ES-I3 (cell line): ENCODE data around the gene APPL2.
"Not testable (repeated sequence)": the region's sequence is repeated elsewhere in the genome, so short reads cannot be mapped to it uniquely, and the experiment has no call there.

Experiments used
- H3K36me3 ChIP-seq: 2 replicates; pipeline ENCODE4 v1.6.1; 2013; ENCODE audit warnings: mild to moderate bottlenecking, low read length, control low read depth, moderate library complexity; ENCODE audit not compliant: insufficient read depth
- H3K4me1 ChIP-seq: 2 replicates; pipeline ENCODE4 v1.6.1; 2013; ENCODE audit warnings: mild to moderate bottlenecking, control low read depth, low read length; ENCODE audit not compliant: insufficient read depth
- H3K9ac ChIP-seq: 2 replicates; pipeline ENCODE4 v1.6.1; 2013; ENCODE audit warnings: low read depth, mild to moderate bottlenecking, low read length, moderate library complexity
- H3K9me3 ChIP-seq: 2 replicates; pipeline ENCODE4 v1.6.1; 2013; ENCODE audit warnings: mild to moderate bottlenecking, low read length, moderate library complexity; ENCODE audit not compliant: control insufficient read depth, insufficient read depth

The APPL2 gene

DNA sequence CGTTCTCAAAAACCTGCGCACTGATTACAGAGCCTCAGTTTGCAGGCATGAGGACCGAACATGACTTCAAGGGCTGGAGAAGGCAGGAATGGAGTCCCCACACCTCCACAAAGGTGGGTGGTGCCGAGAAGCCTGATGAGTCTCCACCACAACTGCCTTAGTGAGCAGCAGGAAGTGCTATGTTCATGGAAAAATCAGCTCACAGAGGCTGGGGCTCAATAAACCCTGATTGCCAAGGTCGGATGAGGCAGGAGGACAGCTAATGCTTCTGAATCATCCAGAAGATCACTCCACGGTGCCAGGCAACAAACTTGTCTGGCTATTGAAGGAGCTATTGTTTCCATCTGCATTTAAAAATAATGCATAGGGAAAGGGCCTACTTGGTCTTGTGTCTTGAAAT is 31.1 kb downstream of the APPL2 start:
- peaks cover 5% of the 10 kb centered on the region for H3K36me3 ChIP-seq
- H3K9ac ChIP-seq, result no peak overlapping the region
- peaks cover 3% of the 10 kb centered on the region; the same call in 1 of the 2 replicates for H3K4me1 ChIP-seq
- H3K9me3 ChIP-seq, result no peaks in the 10 kb centered on the region

DNA sequence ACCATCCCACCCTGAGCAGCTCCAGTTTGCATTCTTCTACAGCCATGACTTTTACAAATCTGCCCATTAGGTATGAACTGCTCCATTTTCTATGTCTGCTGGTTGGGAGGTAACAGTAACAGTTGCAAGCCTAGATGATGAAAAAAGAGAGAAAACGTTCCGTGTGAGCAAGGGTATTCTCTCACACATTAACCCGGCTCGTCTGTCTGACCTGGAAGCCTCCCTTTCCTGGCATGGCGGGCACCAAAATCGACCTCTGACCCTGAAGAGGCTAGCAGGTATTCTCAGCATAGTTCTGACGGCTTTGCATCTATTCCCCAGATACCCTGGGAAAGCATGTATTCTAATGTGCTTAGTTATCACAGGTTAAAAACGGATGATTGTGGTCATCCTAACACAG is 31.8 kb downstream of the APPL2 start:
- H3K9me3 ChIP-seq, result no peaks in the 10 kb centered on the region
- peaks cover 7% of the 10 kb centered on the region for H3K4me1 ChIP-seq
- no peak overlapping the region for H3K9ac ChIP-seq
- peaks cover 5% of the 10 kb centered on the region for H3K36me3 ChIP-seq

DNA sequence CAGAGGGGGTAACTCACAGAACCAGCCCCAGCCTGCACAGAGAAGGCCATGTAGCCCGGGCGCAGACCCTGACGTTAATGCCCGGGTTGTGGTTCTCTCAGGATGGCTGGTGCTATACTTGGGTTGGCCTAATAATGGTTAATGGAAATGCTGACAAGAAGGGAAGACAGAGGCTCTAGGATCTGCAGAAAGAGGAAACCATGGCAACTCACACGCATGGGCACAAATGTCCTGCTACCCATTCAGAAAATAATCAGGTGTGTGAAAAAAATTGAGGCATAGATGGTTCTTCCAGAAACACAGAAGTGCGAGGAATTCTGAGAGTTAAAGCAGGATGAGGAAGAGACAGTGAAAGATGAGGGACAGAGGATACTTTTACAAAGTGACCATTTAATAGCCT is 33.8 kb downstream of the APPL2 start:
- Histone ChIP-seq H3K9me3 (no peaks in the 10 kb centered on the region), H3K36me3 (peaks cover 9% of the 10 kb centered on the region), H3K4me1 (peaks cover 7% of the 10 kb centered on the region)

DNA sequence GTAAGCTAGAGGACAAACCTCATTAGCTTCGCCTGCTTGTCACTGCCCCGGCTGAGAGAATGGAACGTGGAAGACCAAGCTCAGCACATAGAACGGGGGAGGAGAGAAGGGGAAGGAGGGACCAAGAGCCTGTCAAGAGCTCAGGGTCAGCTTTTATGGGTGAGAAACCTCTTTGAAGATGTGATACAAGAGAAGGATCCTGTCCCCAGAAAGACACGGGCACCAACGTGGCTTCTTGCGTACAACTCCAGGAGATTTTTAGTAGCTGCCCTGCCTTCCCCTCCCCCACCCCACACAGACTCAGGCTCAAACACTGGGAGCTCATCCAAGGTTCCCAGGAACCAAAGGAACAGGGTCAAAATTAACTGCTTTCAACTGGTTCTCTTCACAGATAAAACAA is 34.7 kb downstream of the APPL2 start:
- Histone ChIP-seq H3K36me3 (peaks cover 10% of the 10 kb centered on the region), H3K9me3 (no peaks in the 10 kb centered on the region), H3K9ac (no peak overlapping the region), H3K4me1 (peaks cover 7% of the 10 kb centered on the region)

More for the DNA sequence above, 33.8 kb downstream of the APPL2 start:
- no peak overlapping the region for H3K9ac ChIP-seq

DNA sequence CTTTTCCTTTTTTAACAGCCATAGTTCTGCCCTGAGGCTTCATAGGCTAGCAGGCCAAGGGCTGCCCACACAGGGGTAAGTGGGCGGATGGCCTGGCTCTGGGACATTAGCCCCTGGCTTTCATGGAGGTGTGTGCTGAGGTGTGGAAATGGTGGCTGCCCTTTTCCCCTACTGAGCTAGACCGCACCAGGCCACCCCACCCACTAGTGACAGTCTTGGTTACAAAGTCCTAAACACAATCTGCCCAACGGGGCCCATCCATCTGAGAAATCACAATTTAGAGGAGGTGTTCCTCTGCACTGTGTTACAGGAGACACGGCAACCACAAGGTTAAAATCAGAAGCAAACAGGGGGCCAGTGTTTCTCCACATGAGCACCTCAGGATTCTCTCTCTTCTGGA is 35.6 kb downstream of the APPL2 start:
- no peak overlapping the region for H3K9ac ChIP-seq
- peaks cover 7% of the 10 kb centered on the region for H3K4me1 ChIP-seq
- peaks cover 10% of the 10 kb centered on the region for H3K36me3 ChIP-seq
- H3K9me3 ChIP-seq, result no peaks in the 10 kb centered on the region

DNA sequence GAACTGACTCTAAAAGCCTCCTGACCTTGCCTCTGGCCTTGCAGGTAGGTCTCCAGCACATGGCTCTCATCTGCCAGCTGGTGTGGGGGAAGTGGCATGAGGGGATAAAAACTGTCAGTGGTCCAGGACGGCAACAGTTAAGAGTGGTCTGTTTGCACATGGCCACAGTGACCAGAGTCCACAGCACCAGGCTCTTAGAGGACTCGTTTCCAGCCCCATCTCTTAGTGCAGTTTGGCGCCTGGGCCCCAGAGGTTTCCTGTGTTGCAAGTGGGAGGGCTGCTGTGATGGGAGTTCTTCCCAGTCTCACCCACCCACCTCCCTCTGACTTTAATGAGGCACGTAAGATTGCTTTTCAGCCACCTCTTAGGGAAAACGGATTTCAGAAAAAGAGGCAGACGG is 37.0 kb downstream of the APPL2 start:
- Histone ChIP-seq H3K9ac (no peak overlapping the region), H3K9me3 (no peaks in the 10 kb centered on the region), H3K36me3 (peaks cover 8% of the 10 kb centered on the region), H3K4me1 (peaks cover 7% of the 10 kb centered on the region)

DNA sequence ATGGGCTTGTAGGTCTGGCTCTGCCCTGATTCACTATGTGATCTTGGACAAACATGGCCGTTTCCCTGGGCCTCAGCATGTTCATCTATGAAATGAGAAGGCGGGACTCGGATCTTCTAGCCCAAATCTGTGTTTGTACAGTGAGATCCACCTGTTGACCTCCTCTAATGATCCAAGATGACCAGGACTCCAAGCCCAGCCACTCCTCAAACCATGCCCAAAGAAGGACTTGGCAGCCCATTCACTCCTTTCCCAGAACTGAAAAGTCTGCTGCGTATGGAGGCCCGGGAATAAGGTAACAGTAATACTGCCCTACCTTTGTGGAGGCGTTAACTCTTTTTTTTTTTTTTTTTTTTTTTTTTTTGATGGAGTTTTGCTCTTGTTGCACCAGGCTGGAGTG is 39.9 kb downstream of the APPL2 start:
- H3K9ac ChIP-seq, result no peak overlapping the region
- H3K36me3 ChIP-seq, result peaks cover 17% of the 10 kb centered on the region
- H3K4me1 ChIP-seq, result peaks cover 7% of the 10 kb centered on the region

DNA sequence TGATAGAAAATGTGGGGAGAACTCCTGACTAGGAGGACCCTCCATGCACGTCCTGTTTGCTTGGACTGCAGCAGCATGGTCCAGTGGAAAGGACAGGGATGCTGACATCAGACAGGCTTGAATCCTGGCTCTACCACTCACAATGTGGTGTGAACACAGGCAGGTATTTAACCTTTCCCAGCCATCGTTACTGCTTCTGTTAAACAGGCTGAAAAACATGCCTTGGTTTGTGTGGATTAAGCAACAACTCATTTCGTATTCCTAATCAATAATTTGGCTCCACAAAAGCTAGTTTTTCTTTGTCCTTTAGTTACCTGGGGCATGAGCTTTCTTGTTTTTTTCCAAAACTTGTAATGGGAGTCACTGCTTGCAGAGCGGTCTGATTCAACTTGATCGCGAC is 41.0 kb downstream of the APPL2 start:
- H3K4me1 ChIP-seq, result peaks cover 4% of the 10 kb centered on the region; the same call in 1 of the 2 replicates
- peaks cover 17% of the 10 kb centered on the region for H3K36me3 ChIP-seq
- no peak overlapping the region for H3K9ac ChIP-seq
- no peaks in the 10 kb centered on the region for H3K9me3 ChIP-seq

More for the DNA sequence above, 39.9 kb downstream of the APPL2 start:
- no peaks in the 10 kb centered on the region for H3K9me3 ChIP-seq

DNA sequence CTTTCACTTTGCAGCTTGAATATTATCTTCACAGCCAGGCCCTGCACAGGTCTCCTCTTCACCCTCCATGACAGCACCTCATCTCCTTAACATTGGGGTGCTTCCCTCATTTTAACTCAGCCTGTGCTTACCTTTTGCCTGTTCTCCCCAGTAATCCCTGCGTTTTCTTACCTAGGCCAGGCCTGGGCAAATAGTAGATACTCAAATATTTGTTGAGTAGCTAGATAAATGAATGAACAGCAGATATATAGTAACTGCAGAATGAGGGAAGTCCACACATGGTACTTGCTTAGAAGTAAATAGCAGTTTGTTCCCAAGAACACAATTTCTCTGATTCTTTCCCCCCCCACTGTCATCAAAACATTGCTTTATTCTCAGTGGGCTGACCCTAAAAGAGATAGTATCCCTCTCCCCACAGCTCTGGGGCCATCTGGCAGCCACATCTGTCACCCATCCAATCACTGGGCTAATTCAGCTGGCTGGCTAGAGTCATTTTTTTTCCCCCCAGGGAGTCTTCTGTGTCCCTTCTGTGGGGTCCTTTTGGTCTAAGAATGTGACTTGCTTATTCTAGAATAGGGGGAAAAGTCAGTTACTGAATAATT is 43.2 kb downstream of the APPL2 start:
- Histone ChIP-seq H3K9me3 (no peaks in the 10 kb centered on the region), H3K36me3 (peaks cover 20% of the 10 kb centered on the region), H3K9ac (no peak overlapping the region), H3K4me1 (no peaks in the 10 kb centered on the region)

DNA sequence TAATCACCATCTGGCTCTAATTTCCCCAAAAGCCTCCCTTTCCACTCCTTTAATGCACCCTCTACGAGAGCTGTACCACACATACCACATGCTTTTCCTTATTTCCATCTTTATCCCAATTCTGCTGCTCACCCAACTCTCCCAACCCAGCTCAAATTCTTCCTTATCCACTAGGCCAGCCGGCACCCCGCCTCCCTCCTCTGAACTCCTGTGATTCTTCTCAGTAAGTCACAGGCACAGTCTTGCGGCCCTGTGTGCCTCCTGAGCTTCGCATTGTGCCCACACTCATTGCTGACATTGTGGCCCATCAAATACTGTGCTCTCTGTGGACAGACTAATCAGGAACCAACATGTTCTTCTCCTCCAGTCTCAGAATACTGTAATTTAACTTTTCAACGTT is 45.4 kb downstream of the APPL2 start:
- Histone ChIP-seq H3K9me3 (no peaks in the 10 kb centered on the region), H3K4me1 (no peaks in the 10 kb centered on the region), H3K9ac (no peak overlapping the region), H3K36me3 (peaks cover 19% of the 10 kb centered on the region)

DNA sequence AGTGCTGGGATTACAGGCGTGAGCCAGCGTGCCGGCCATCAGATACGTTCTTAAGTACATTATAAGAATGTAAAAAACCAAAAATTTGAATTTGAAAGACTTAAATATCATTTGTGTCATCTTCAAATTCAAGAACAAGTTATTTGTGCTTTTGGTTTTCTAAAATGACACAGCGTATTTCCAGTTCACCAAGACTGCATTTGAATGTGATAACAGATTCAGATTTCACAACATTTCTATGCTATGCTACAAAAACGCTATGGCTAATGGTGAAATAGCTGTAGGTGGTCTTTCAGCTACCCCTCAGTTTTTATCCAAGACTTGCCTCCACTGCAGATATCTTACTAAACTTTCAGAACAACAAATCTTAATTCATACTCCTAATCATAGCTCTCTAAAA is 46.7 kb downstream of the APPL2 start:
- H3K9me3 ChIP-seq, result no peaks in the 10 kb centered on the region
- H3K36me3 ChIP-seq, result peaks cover 20% of the 10 kb centered on the region
- no peak overlapping the region for H3K9ac ChIP-seq
- H3K4me1 ChIP-seq, result no peaks in the 10 kb centered on the region

DNA sequence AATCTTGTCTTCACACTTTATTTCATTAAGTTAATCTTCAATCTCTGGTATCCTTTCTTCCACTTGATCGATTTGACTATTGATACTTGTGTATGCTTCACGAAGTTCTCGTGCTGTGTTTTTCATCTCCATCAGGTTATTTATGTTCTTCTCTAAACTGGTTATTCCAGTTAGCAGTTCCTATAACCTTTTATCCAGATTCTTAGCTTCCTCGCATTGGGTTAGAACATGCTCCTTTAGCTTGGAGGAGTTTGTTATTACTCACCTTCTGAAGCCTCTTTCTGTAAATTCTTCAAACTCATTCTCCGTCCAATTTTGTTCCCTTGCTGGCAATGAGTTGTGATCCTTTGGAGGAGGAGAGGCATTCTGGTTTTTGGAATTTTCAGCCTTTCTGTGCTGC is 52.0 kb downstream of the APPL2 start:
- H3K9me3 ChIP-seq, H3K9ac ChIP-seq, H3K4me1 ChIP-seq, H3K36me3 ChIP-seq: not testable (repeated sequence)

DNA sequence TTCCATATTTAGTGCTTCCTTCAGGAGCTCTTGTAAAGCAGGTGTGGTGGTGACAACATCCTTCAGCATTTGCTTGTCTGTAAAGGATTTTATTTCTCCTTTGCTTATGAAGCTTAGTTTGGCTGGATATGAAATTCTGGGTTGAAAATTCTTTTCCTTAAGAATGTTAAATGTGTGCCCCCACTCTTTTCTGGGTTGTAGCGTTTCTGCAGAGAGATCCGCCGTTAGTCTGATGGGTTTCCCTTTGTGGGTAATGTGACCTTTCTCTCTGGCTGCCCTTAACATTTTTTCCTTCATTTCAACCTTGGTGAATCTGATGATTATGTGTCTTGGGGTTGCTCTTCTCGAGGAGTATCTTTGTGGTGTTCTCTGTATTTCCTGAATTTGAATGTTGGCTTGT is 52.6 kb downstream of the APPL2 start:
- H3K4me1 ChIP-seq, result not testable (repeated sequence)

DNA sequence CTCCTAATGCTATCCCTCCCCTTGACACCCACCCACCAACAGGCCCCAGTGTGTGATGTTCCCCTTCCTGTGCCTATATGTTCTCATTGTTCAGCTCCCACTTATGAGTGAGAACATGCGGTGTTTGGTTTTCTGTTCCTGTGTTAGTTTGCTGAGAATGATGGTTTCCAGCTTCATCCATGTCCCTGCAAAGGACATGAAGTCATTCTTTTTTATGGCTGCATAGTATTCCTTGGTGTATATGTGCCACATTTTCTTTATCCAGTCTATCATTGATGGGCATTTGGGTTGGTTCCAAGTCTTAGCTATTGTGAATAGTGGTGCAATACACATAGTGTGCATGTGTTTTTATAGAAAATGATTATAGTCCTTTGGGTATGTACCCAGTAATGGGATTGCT is 56.9 kb downstream of the APPL2 start:
- H3K9me3 ChIP-seq, H3K36me3 ChIP-seq, H3K4me1 ChIP-seq, H3K9ac ChIP-seq: not testable (repeated sequence)

More for the DNA sequence above, 52.6 kb downstream of the APPL2 start:
- H3K9ac ChIP-seq, H3K9me3 ChIP-seq, H3K36me3 ChIP-seq: not testable (repeated sequence)

DNA sequence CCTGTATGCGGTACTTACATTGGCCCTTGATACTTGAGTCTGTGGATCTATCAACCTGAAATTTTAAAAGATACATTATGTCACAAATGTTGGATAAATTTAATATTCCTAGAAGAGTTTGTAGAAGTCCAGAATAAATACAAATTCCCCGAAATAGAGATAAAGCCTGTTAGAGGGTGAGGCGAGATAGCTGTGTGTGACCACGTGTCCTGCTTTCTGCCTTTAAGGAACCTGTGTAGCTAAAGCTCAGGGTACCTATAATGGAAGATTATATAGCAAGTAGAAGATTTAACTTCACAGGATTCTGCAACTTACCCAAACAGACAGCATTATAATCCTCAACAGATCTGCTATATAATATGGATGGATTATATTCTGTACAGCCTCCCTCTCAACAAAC is 58.8 kb downstream of the APPL2 start:
- Histone ChIP-seq H3K9ac (no peak overlapping the region), H3K4me1 (no peaks in the 10 kb centered on the region), H3K36me3 (peaks cover 14% of the 10 kb centered on the region), H3K9me3 (no peaks in the 10 kb centered on the region; the same call in 1 of the 2 replicates)
